GM23248 (cell line): Measurements from ENCODE around the gene PDE8A. TPM values are rescaled to one million over a fixed set of nuclear protein-coding genes. Genes with fewer than 3 reads are reported as not detected.

Experiments
- DNase-seq: peaks from one replicate; pipeline ENCODE4 v3.0.0-alpha.2; 2015
- H2AFZ ChIP-seq: fragments of 200-600 bp; sonication (generic); 2 replicates; pipeline ENCODE4 v1.6.1; 2016; ENCODE audit warnings: antibody characterized with exemption
- H3F3A ChIP-seq: fragments of 200-600 bp; sonication (generic); 2 replicates; pipeline ENCODE4 v1.6.1; 2016; ENCODE audit warnings: mild to moderate bottlenecking, antibody characterized with exemption, mixed run types; ENCODE audit not compliant: insufficient read depth
- H3K27ac ChIP-seq: fragments of 200-600 bp; sonication (generic); 2 replicates; pipeline ENCODE4 v1.5.1; 2016; ENCODE audit warnings: mild to moderate bottlenecking
- H3K27me3 ChIP-seq: fragments of 200-600 bp; sonication (generic); replicated peaks from 2 replicates; pipeline ENCODE4 v1.6.1; 2016; ENCODE audit warnings: mild to moderate bottlenecking; ENCODE audit not compliant: insufficient read depth
- H3K36me3 ChIP-seq: fragments of 200-600 bp; sonication (generic); 2 replicates; pipeline ENCODE4 v1.6.1; 2016; ENCODE audit warnings: low read depth, mild to moderate bottlenecking
- H3K4me1 ChIP-seq: fragments of 200-600 bp; sonication (generic); 2 replicates; pipeline ENCODE4 v1.6.1; 2016; ENCODE audit warnings: mild to moderate bottlenecking; ENCODE audit not compliant: insufficient read depth
- H3K4me2 ChIP-seq: fragments of 200-600 bp; sonication (generic); one replicate; pipeline ENCODE4 v1.6.1; 2016; ENCODE audit warnings: mild to moderate bottlenecking; ENCODE audit not compliant: unreplicated experiment
- H3K4me3 ChIP-seq: fragments of 200-600 bp; sonication (generic); 2 replicates; pipeline ENCODE4 v1.5.1; 2016; ENCODE audit warnings: mild to moderate bottlenecking
- H3K79me2 ChIP-seq: fragments of 200-600 bp; sonication (generic); 2 replicates; pipeline ENCODE4 v1.6.1; 2016; ENCODE audit warnings: mild to moderate bottlenecking; ENCODE audit not compliant: insufficient read depth
- H3K9ac ChIP-seq: fragments of 200-600 bp; sonication (generic); 2 replicates; pipeline ENCODE4 v1.6.1; 2016; ENCODE audit warnings: mild to moderate bottlenecking
- H3K9me2 ChIP-seq: fragments of 200-600 bp; sonication (generic); 2 replicates; pipeline ENCODE4 v1.6.1; 2016; ENCODE audit warnings: mixed run types, mild to moderate bottlenecking, moderate library complexity; ENCODE audit not compliant: insufficient read depth
- H3K9me3 ChIP-seq: fragments of 200-600 bp; sonication (generic); one replicate; pipeline ENCODE4 v1.6.1; 2017; ENCODE audit warnings: low read depth
- H4K20me1 ChIP-seq: fragments of 200-600 bp; sonication (generic); 2 replicates; pipeline ENCODE4 v1.6.0; 2016; ENCODE audit not compliant: insufficient read depth
- EZH2 ChIP-seq: fragments of 200-600 bp; sonication (generic); IDR thresholded peaks from 2 replicates; pipeline ENCODE4 v1.6.1; 2018; ENCODE audit warnings: antibody characterized with exemption, mild to moderate bottlenecking; ENCODE audit not compliant: insufficient read depth, poor library complexity, severe bottlenecking
- EZH2phosphoT487 ChIP-seq: fragments of 200-600 bp; sonication (generic); IDR thresholded peaks from 2 replicates; pipeline ENCODE4 v1.6.1; 2018; ENCODE audit warnings: antibody characterized with exemption, moderate library complexity, mild to moderate bottlenecking, low read depth; ENCODE audit not compliant: insufficient read depth
- WGBS, 2 experiments: methylation state at CpG; one replicate each; pipeline ENCODE4 v1.1.6; 2015 to 2017; ENCODE audit warnings: low lambda C conversion rate in 2 of 2, low coverage in 1 of 2; ENCODE audit errors: missing lambda C conversion rate in 2 of 2; 5-methylcytosine and 5-hydroxymethylcytosine counted together
- in situ Hi-C: fragments of 300-500 bp; cut with MboI; formaldehyde crosslinking; loops from 2 replicates; pipeline ENCODE4 v1.15.0; 2020
- polyA plus RNA-seq: library from polyadenylated mRNA; unstranded; fragments of >200 nt; fragmentation: Nextera tagmentation; extraction: Ambion mirVana; gene quantifications from 2 replicates; pipeline ENCODE4 v1.2.1, GENCODE V29; 2016
- total RNA-seq: library from RNA; depleted of rRNA; stranded (reverse); fragments of >200 nt; shearing (Covaris generic); gene quantifications from 2 replicates; pipeline ENCODE4 v1.2.3, GENCODE V29; 2014

PDE8A gene
- total and polyA plus RNA-seq, 2 experiments from 2014 or later = 13.9 to 22.7 TPM

GRCh38 chr15:85149465-85150129, 167.9 kb downstream of the PDE8A start:
- WGBS, 2 experiments = 51 to 61% methylated on average over 5 of the region's 5 CpGs
- Histone ChIP-seq H3K79me2 (no peaks in the 10 kb centered on the region), H3F3A (no peaks in the 10 kb centered on the region), H3K27me3 (no peaks in the 10 kb centered on the region), H2AFZ (no peak overlapping the region), H3K4me2 (no peak overlapping the region), H3K27ac (no peak overlapping the region), H3K4me3 (no peak overlapping the region), H3K9ac (no peak overlapping the region), H3K36me3 (no peaks in the 10 kb centered on the region), H4K20me1 (no peaks in the 10 kb centered on the region), H3K9me2 (no peaks in the 10 kb centered on the region), H3K9me3 (no peaks in the 10 kb centered on the region), H3K4me1 (no peaks in the 10 kb centered on the region)
- DNase-seq = no peak
- TF ChIP-seq EZH2 (no peak), EZH2phosphoT487 (no peak)
- in situ Hi-C loops = no loop called here

- 66 to 67% methylated on average over 2 of the region's 2 CpGs for WGBS, 2 experiments
Observed at GRCh38 chr15:85150130-85150480, 168.4 kb downstream of the PDE8A start.

GRCh38 chr15:85151145-85151544, 169.5 kb downstream of the PDE8A start:
- no peaks in the 10 kb centered on the region; the same call in 1 of the 2 replicates for H3K27me3 ChIP-seq
- H3K36me3 ChIP-seq = no peaks in the 10 kb centered on the region
- in situ Hi-C loops = no loop called here
- H3K9me3 ChIP-seq = no peaks in the 10 kb centered on the region
- no peaks in the 10 kb centered on the region for H3F3A ChIP-seq
- H4K20me1 ChIP-seq = no peaks in the 10 kb centered on the region
- DNase-seq = no peak
- TF ChIP-seq EZH2phosphoT487 (no peak), EZH2 (no peak)
- WGBS, 2 experiments = 79 to 90% methylated on average over 5 to 7 of the region's 7 CpGs
- H3K79me2 ChIP-seq = no peaks in the 10 kb centered on the region
- no peak overlapping the region for H3K27ac ChIP-seq
- H2AFZ ChIP-seq = no peak overlapping the region
- H3K9ac ChIP-seq = no peak overlapping the region
- no peak overlapping the region for H3K4me3 ChIP-seq
- no peaks in the 10 kb centered on the region for H3K9me2 ChIP-seq
- H3K4me2 ChIP-seq = no peak overlapping the region
- H3K4me1 ChIP-seq = no peaks in the 10 kb centered on the region

More at GRCh38 chr15:85150130-85150480, 168.4 kb downstream of the PDE8A start:
- H3K4me1 ChIP-seq = no peaks in the 10 kb centered on the region
- H3K27me3 ChIP-seq = no peaks in the 10 kb centered on the region
- H4K20me1 ChIP-seq = no peaks in the 10 kb centered on the region
- H2AFZ ChIP-seq = no peak overlapping the region
- in situ Hi-C loops = no loop called here
- no peaks in the 10 kb centered on the region for H3K36me3 ChIP-seq
- no peaks in the 10 kb centered on the region for H3K79me2 ChIP-seq
- TF ChIP-seq EZH2phosphoT487 (no peak), EZH2 (no peak)
- no peak for DNase-seq
- no peaks in the 10 kb centered on the region for H3K9me3 ChIP-seq
- no peak overlapping the region for H3K9ac ChIP-seq
- H3K4me3 ChIP-seq = no peak overlapping the region
- no peaks in the 10 kb centered on the region for H3K9me2 ChIP-seq
- no peaks in the 10 kb centered on the region for H3F3A ChIP-seq
- H3K4me2 ChIP-seq = no peak overlapping the region
- H3K27ac ChIP-seq = no peak overlapping the region

GRCh38 chr15:85151861-85152260, 170.2 kb downstream of the PDE8A start:
- TF ChIP-seq EZH2 (no peak), EZH2phosphoT487 (no peak)

More at GRCh38 chr15:85151861-85152260, 170.2 kb downstream of the PDE8A start:
- Histone ChIP-seq H3K9me3 (no peaks in the 10 kb centered on the region), H3K4me1 (no peaks in the 10 kb centered on the region), H3K9ac (no peak overlapping the region), H4K20me1 (no peaks in the 10 kb centered on the region), H3F3A (no peaks in the 10 kb centered on the region), H3K4me3 (no peak overlapping the region), H3K4me2 (no peak overlapping the region), H3K36me3 (no peaks in the 10 kb centered on the region), H3K27ac (no peak overlapping the region), H3K27me3 (no peaks in the 10 kb centered on the region; the same call in 1 of the 2 replicates), H3K9me2 (no peaks in the 10 kb centered on the region), H2AFZ (no peak overlapping the region), H3K79me2 (no peaks in the 10 kb centered on the region)
- no peak for DNase-seq
- in situ Hi-C loops = no loop called here
- WGBS, 2 experiments = 70 to 78% methylated on average over 3 of the region's 3 CpGs
